Measurements from ENCODE around the gene GALNT2.

GRCh38 chr1:230157420-230158390, 90.7 kb downstream of the GALNT2 start:
- TF ChIP-seq CTCF (IDR thresholded peaks at IDR 0.05; ENCODE audit: poor library complexity) (no peak), EZH2 (IDR thresholded peaks at IDR 0.05; ENCODE audit: borderline replicate concordance) (no peak)
